ENCODE data around the gene FKBP14. TPM values are rescaled to one million over a fixed set of nuclear protein-coding genes. Genes with fewer than 3 reads are reported as not detected.

FKBP14 gene
- total RNA-seq, 1 experiment from 2014 or later = 11.5 TPM

DNA sequence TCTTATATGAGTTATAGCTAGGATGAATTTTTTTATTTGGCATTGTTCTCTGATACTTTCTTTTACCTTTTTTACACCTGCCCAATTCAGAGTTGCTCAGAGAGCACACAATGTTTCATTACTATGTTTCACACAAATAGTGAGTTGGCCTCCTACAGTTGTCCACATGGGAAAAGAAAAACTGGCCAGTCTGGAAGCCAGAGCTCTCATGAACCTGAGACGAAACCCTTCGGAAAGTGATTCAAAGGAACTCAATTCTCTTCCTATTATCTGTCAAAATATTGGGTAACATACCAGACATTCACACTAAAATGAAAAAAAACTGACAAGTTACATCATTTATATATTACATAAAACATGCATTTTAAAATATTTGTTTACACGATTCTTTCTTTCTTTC lies 52.2 kb downstream of the FKBP14 start:
- DNase-seq = no peak
- no peak overlapping the region for H3K4ac ChIP-seq (ENCODE audit: low read depth, low read length)
- Mint-ChIP-seq H3K4me1 (peaks cover 19 to 33% of the 10 kb centered on the region in 2 experiments), H3K36me3 (ENCODE audit: insufficient read depth in 1 of 3, low read depth in 3 of 3) (peaks cover 0 to 4% (median 0%) of the 10 kb centered on the region in 3 experiments; a peak in 1 of 7 replicates), H3K27ac (no peak overlapping the region; a peak in 1 of 7 replicates), H3K9me3 (no peaks in the 10 kb centered on the region), H3K27me3 (ENCODE audit: low read depth) (no peaks in the 10 kb centered on the region), H3K4me3 (no peak overlapping the region)
- H3K18ac ChIP-seq (ENCODE audit: insufficient read length, low read depth, low read length) = no peak overlapping the region
- H3K23ac ChIP-seq (ENCODE audit: insufficient read length, low read depth, low read length) = no peak overlapping the region
- H3K9ac ChIP-seq (ENCODE audit: extremely low read depth, insufficient read length, low read length) = no peak overlapping the region
- H3K27me3 ChIP-seq (ENCODE audit: insufficient read depth, low read length) = no peaks in the 10 kb centered on the region
- TF ChIP-seq, protein P1, sequence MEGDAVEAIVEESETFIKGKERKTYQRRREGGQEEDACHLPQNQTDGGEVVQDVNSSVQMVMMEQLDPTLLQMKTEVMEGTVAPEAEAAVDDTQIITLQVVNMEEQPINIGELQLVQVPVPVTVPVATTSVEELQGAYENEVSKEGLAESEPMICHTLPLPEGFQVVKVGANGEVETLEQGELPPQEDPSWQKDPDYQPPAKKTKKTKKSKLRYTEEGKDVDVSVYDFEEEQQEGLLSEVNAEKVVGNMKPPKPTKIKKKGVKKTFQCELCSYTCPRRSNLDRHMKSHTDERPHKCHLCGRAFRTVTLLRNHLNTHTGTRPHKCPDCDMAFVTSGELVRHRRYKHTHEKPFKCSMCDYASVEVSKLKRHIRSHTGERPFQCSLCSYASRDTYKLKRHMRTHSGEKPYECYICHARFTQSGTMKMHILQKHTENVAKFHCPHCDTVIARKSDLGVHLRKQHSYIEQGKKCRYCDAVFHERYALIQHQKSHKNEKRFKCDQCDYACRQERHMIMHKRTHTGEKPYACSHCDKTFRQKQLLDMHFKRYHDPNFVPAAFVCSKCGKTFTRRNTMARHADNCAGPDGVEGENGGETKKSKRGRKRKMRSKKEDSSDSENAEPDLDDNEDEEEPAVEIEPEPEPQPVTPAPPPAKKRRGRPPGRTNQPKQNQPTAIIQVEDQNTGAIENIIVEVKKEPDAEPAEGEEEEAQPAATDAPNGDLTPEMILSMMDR (conservative IDR thresholded peaks at IDR 0.05) = no peak
- H2AK5ac ChIP-seq (ENCODE audit: insufficient read length, low read length) = no peak overlapping the region
- no peak overlapping the region for H2BK12ac ChIP-seq (ENCODE audit: insufficient read length, low read depth, low read length)
- no peak overlapping the region for H3T11ph ChIP-seq (ENCODE audit: low read length)
- no CpG with 5 or more reads among the region's 3 CpGs for WGBS (ENCODE audit: extremely low coverage, insufficient read length, low lambda C conversion rate)
- no peak overlapping the region for H4K91ac ChIP-seq (ENCODE audit: insufficient read length, low read depth, low read length)
- no peak overlapping the region for H3K56ac ChIP-seq (ENCODE audit: insufficient read length, low read depth, low read length)
- H3K79me1 ChIP-seq (ENCODE audit: insufficient read depth, low read depth, low read length, poor library complexity, severe bottlenecking) = peaks cover 25% of the 10 kb centered on the region
- H2BK5ac ChIP-seq (ENCODE audit: insufficient read length, low read length) = no peak overlapping the region
- H4K20me1 ChIP-seq (ENCODE audit: control insufficient read depth, insufficient read depth, insufficient read length) = no peaks in the 10 kb centered on the region
- H3K9me3 ChIP-seq (ENCODE audit: control insufficient read depth, low read depth, low read length) = no peaks in the 10 kb centered on the region
- H3K14ac ChIP-seq (ENCODE audit: insufficient read depth, low read length) = no peak overlapping the region
- no peak overlapping the region for H2BK15ac ChIP-seq (ENCODE audit: low read depth, low read length)
- no peak overlapping the region for H2AFZ ChIP-seq (ENCODE audit: low read length)
- no peak overlapping the region for H4K5ac ChIP-seq (ENCODE audit: insufficient read length, low read depth, low read length)
- no peaks in the 10 kb centered on the region for H3K23me2 ChIP-seq (ENCODE audit: insufficient read length, low read depth, low read length, poor library complexity, severe bottlenecking)
- H4K8ac ChIP-seq (replicated peaks; ENCODE audit: insufficient read length, low read depth, low read length) = no peak overlapping the region
- no peak overlapping the region for H2BK20ac ChIP-seq (ENCODE audit: low read depth, low read length, poor library complexity, severe bottlenecking)
- H3K79me2 ChIP-seq (ENCODE audit: insufficient read depth, low read length) = peaks cover 9% of the 10 kb centered on the region; the same call in 1 of the 2 replicates
- H3K4me2 ChIP-seq (ENCODE audit: insufficient read depth, insufficient read length, low read length) = no peak overlapping the region
- H3K4me1 ChIP-seq (ENCODE audit: insufficient read depth, low read length) = no peaks in the 10 kb centered on the region
- no peak overlapping the region for H2BK120ac ChIP-seq (ENCODE audit: low read depth, low read length, poor library complexity, severe bottlenecking)
- H3K27ac ChIP-seq (ENCODE audit: insufficient read length, low read depth, low read length) = no peak overlapping the region

All from H9 (cell line).